ACC112 (cell line): Measurements from ENCODE around the gene TCF7L2.

Source experiments
- H2AFZ ChIP-seq: fragments of 200-600 bp; sonication (generic); one replicate; pipeline ENCODE4 v1.6.0; 2017; ENCODE audit warnings: antibody characterized with exemption, low read length; ENCODE audit not compliant: unreplicated experiment
- H3K27ac ChIP-seq: fragments of 200-600 bp; sonication (generic); 2 replicates; pipeline ENCODE4 v1.5.1; 2014; ENCODE audit warnings: low read depth, mild to moderate bottlenecking, antibody characterized with exemption, low read length, moderate library complexity
- H3K27me3 ChIP-seq: fragments of 200-600 bp; sonication (generic); 2 replicates; pipeline ENCODE4 v1.6.1; 2014; ENCODE audit warnings: mild to moderate bottlenecking, antibody characterized with exemption, low read length, moderate library complexity, mixed read lengths; ENCODE audit not compliant: insufficient read depth
- H3K36me3 ChIP-seq: fragments of 200-600 bp; sonication (generic); 2 replicates; pipeline ENCODE4 v1.6.1; 2016; ENCODE audit warnings: mild to moderate bottlenecking, antibody characterized with exemption, low read length, moderate library complexity, mixed read lengths; ENCODE audit not compliant: insufficient read depth
- H3K4me1 ChIP-seq: fragments of 200-600 bp; sonication (generic); one replicate; pipeline ENCODE4 v1.6.1; 2016; ENCODE audit warnings: low read length, mixed read lengths; ENCODE audit not compliant: insufficient read depth, unreplicated experiment, control insufficient read depth
- H3K4me3 ChIP-seq: fragments of 200-600 bp; sonication (generic); 2 replicates; pipeline ENCODE4 v1.5.1; 2014; ENCODE audit warnings: mild to moderate bottlenecking, low read depth, low read length
- H3K79me2 ChIP-seq: fragments of 200-600 bp; sonication (generic); one replicate; pipeline ENCODE4 v1.6.0; 2016; ENCODE audit warnings: low read length; ENCODE audit not compliant: control insufficient read depth, unreplicated experiment, insufficient read depth

TCF7L2 gene

DNA sequence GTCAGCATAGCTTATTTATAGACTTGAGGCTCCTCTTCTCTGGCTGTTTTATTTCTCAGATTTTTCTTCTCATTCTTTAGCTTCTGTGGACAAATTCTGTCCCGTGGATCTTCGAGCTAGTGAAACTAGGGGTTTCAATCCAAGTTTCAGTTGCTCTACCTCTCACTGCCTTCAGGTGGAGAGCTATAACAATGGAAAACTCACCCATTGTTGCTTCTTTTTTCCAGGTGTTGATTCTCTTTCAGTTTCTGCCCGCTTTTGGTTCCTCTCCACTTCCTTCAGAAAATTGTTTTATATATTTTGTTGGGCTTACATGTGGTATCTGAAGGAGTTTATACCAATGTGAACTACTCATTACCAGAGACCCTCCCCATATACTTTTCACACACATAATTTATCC lies 266.1 kb downstream of the TCF7L2 start:
- Histone ChIP-seq H2AFZ (no peak overlapping the region), H3K36me3 (no peaks in the 10 kb centered on the region), H3K27ac (no peak overlapping the region), H3K4me3 (no peak overlapping the region), H3K4me1 (no peaks in the 10 kb centered on the region), H3K79me2 (no peaks in the 10 kb centered on the region), H3K27me3 (peaks cover 11% of the 10 kb centered on the region; the same call in 1 of the 2 replicates)
